SH-SY5Y (cell line): ENCODE results near the gene CYB561.

Experiments
- GATA2 ChIP-seq: IDR thresholded peaks from 2 replicates; pipeline ENCODE4 v1.6.1; 2011; ENCODE audit warnings: mild to moderate bottlenecking, low read depth, low read length
- GATA3 ChIP-seq: IDR thresholded peaks from 2 replicates; pipeline ENCODE4 v1.6.1; 2011; ENCODE audit warnings: low read depth, mild to moderate bottlenecking, low read length, moderate library complexity

GRCh38 chr17:63488851-63489250 lies 42.7 kb upstream of the CYB561 start:
- TF ChIP-seq GATA3 (no peak), GATA2 (no peak)
